HEK293 (cell line): Measurements from ENCODE around the gene CCBE1.

Experiments used
- EGR2 ChIP-seq: fragments of 450-650 bp; formaldehyde crosslinking; IDR thresholded peaks from 2 replicates; pipeline ENCODE4 v1.5.1; 2016; ENCODE audit warnings: low read depth, missing biosample characterization, missing genetic modification characterization
- FEZF1 ChIP-seq: fragments of 450-650 bp; formaldehyde crosslinking; IDR thresholded peaks from 2 replicates; pipeline ENCODE4 v1.5.1; 2016; ENCODE audit warnings: missing biosample characterization, missing genetic modification characterization
- GLI2 ChIP-seq: fragments of 450-650 bp; formaldehyde crosslinking; IDR thresholded peaks from 2 replicates; pipeline ENCODE4; 2017; ENCODE audit warnings: missing biosample characterization, missing genetic modification characterization, low read depth, borderline replicate concordance
- GLIS1 ChIP-seq: fragments of 450-650 bp; formaldehyde crosslinking; IDR thresholded peaks from 2 replicates; pipeline ENCODE4 v1.5.1; 2016; ENCODE audit warnings: missing biosample characterization, missing genetic modification characterization
- SP2 ChIP-seq: fragments of 450-650 bp; formaldehyde crosslinking; IDR thresholded peaks from 2 replicates; pipeline ENCODE4 v1.5.1; 2016; ENCODE audit warnings: missing biosample characterization, missing genetic modification characterization
- WT1 ChIP-seq: fragments of 450-650 bp; formaldehyde crosslinking; IDR thresholded peaks from 2 replicates; pipeline ENCODE4 v1.5.1; 2016; ENCODE audit warnings: missing biosample characterization, missing genetic modification characterization
- ZBTB20 ChIP-seq: fragments of 450-650 bp; formaldehyde crosslinking; IDR thresholded peaks from 2 replicates; pipeline ENCODE4 v1.5.1; 2016; ENCODE audit warnings: missing biosample characterization, missing genetic modification characterization
- ZNF10 ChIP-seq: fragments of 450-650 bp; formaldehyde crosslinking; IDR thresholded peaks from 2 replicates; pipeline ENCODE4 v1.5.1; 2017; ENCODE audit warnings: missing biosample characterization, missing genetic modification characterization
- ZNF24 ChIP-seq: fragments of 450-650 bp; formaldehyde crosslinking; IDR thresholded peaks from 2 replicates; pipeline ENCODE4 v1.5.1; 2016; ENCODE audit warnings: missing biosample characterization, missing genetic modification characterization
- ZNF335 ChIP-seq: fragments of 450-650 bp; formaldehyde crosslinking; conservative IDR thresholded peaks from 2 replicates; pipeline ENCODE4 v1.5.1; 2016; ENCODE audit warnings: missing biosample characterization, missing genetic modification characterization
- ZNF366 ChIP-seq: fragments of 450-650 bp; formaldehyde crosslinking; conservative IDR thresholded peaks from 2 replicates; pipeline ENCODE4 v1.5.1; 2016; ENCODE audit warnings: missing biosample characterization, missing genetic modification characterization
- ZNF416 ChIP-seq: fragments of 450-650 bp; formaldehyde crosslinking; IDR thresholded peaks from 2 replicates; pipeline ENCODE4 v1.5.1; 2016; ENCODE audit warnings: missing biosample characterization, missing genetic modification characterization
- ZNF670 ChIP-seq: fragments of 450-650 bp; formaldehyde crosslinking; IDR thresholded peaks from 2 replicates; pipeline ENCODE4 v1.5.1; 2016; ENCODE audit warnings: missing biosample characterization, missing genetic modification characterization, low read depth
- ZNF777 ChIP-seq: fragments of 450-650 bp; formaldehyde crosslinking; IDR thresholded peaks from 2 replicates; pipeline ENCODE4 v1.5.1; 2017; ENCODE audit warnings: missing biosample characterization, missing genetic modification characterization, borderline replicate concordance
- TF ChIP-seq, protein P1 (sequence below): fragments of 450-650 bp; formaldehyde crosslinking; optimal IDR thresholded peaks from 2 replicates; pipeline ENCODE3; 2016; ENCODE audit warnings: missing biosample characterization, mild to moderate bottlenecking, missing genetic modification characterization
- TF ChIP-seq, protein P2 (sequence below): fragments of 450-650 bp; formaldehyde crosslinking; IDR thresholded peaks from 2 replicates; pipeline ENCODE4 v1.5.1; 2017; ENCODE audit warnings: missing biosample characterization, missing genetic modification characterization
- TF ChIP-seq, protein P3 (sequence below): fragments of 450-650 bp; formaldehyde crosslinking; IDR thresholded peaks from 2 replicates; pipeline ENCODE4 v1.5.1; 2017; ENCODE audit warnings: missing biosample characterization, missing genetic modification characterization
- TF ChIP-seq, protein P4 (sequence below): fragments of 450-650 bp; formaldehyde crosslinking; IDR thresholded peaks from 2 replicates; pipeline ENCODE4 v1.5.1; 2016; ENCODE audit warnings: missing biosample characterization, missing genetic modification characterization
- TF ChIP-seq, protein P5 (sequence below): fragments of 450-650 bp; formaldehyde crosslinking; IDR thresholded peaks from 2 replicates; pipeline ENCODE4 v1.5.1; 2017; ENCODE audit warnings: missing biosample characterization, missing genetic modification characterization
- TF ChIP-seq, protein P6 (sequence below): fragments of 450-650 bp; formaldehyde crosslinking; IDR thresholded peaks from 2 replicates; pipeline ENCODE4 v1.5.1; 2016; ENCODE audit warnings: missing biosample characterization, missing genetic modification characterization
- TF ChIP-seq, protein P7 (sequence below): fragments of 450-650 bp; formaldehyde crosslinking; IDR thresholded peaks from 2 replicates; pipeline ENCODE4 v1.5.1; 2017; ENCODE audit warnings: missing biosample characterization, mild to moderate bottlenecking, missing genetic modification characterization, moderate library complexity

Gene CCBE1

DNA sequence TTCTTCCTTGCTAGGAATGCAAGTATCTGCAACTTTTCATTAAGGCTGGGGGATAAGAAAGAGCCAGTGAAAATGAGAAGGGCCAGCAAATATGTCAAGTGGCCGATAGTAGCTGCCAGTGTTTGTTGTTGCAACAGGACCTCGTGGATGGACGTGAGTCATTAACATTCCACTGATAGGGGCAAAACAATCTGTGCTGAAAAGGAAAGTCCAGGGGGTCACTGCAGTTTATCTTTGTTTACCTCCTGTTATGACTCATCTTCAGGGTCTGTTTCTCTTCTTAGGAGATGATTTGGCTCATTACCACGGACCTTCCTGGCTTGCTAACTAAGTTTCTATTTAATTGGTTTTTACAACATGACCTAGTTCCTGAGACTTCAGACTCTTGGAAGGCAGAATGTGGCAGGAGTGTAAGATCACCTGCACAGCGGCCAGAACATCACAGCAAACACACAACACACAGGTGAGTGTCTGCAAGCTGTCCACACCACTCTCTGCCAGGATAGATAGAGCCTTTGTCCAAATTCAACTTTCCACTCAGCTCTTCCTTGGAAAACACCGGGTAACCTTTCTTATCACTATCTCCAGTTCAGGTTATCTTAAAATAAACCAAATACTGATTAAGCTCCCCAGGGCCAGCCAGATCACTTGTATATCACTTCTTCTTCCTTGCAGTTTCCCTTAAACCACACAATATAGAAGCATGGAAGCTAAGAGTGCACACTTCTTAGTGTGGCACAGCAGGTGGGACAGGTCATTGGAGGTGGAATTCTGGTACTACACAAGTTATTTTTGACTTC, 180.7 kb downstream of the CCBE1 start (continued):
- TF ChIP-seq, protein P1, sequence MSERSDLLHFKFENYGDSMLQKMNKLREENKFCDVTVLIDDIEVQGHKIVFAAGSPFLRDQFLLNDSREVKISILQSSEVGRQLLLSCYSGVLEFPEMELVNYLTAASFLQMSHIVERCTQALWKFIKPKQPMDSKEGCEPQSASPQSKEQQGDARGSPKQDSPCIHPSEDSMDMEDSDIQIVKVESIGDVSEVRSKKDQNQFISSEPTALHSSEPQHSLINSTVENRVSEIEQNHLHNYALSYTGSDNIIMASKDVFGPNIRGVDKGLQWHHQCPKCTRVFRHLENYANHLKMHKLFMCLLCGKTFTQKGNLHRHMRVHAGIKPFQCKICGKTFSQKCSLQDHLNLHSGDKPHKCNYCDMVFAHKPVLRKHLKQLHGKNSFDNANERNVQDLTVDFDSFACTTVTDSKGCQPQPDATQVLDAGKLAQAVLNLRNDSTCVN, result no peak
- TF ChIP-seq ZNF366 (peak; percentile 96), FEZF1 (peak; percentile 93), EGR2 (tag by site-specific recombination) (no peak), WT1 (tag by site-specific recombination) (peak; percentile 78), ZNF670 (tag by site-specific recombination) (no peak), ZNF416 (tag by site-specific recombination) (no peak), ZNF335 (tag by site-specific recombination) (0 out of 2 replicates have a peak, but pooled peaks have one; percentile 21), GLIS1 (peak; percentile 100), ZNF10 (tag by site-specific recombination) (peak; percentile 50; the same call in 1 of the 2 replicates), SP2 (peak; percentile 21; the same call in 1 of the 2 replicates), ZBTB20 (no peak), ZNF777 (tag by site-specific recombination) (no peak), GLI2 (tag by site-specific recombination) (peak; percentile 84), ZNF24 (peak; percentile 92)
- TF ChIP-seq, protein P2, sequence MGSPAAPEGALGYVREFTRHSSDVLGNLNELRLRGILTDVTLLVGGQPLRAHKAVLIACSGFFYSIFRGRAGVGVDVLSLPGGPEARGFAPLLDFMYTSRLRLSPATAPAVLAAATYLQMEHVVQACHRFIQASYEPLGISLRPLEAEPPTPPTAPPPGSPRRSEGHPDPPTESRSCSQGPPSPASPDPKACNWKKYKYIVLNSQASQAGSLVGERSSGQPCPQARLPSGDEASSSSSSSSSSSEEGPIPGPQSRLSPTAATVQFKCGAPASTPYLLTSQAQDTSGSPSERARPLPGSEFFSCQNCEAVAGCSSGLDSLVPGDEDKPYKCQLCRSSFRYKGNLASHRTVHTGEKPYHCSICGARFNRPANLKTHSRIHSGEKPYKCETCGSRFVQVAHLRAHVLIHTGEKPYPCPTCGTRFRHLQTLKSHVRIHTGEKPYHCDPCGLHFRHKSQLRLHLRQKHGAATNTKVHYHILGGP (tag by site-specific recombination), result peak; percentile 69; the same call in 1 of the 2 replicates
- TF ChIP-seq, protein P3, sequence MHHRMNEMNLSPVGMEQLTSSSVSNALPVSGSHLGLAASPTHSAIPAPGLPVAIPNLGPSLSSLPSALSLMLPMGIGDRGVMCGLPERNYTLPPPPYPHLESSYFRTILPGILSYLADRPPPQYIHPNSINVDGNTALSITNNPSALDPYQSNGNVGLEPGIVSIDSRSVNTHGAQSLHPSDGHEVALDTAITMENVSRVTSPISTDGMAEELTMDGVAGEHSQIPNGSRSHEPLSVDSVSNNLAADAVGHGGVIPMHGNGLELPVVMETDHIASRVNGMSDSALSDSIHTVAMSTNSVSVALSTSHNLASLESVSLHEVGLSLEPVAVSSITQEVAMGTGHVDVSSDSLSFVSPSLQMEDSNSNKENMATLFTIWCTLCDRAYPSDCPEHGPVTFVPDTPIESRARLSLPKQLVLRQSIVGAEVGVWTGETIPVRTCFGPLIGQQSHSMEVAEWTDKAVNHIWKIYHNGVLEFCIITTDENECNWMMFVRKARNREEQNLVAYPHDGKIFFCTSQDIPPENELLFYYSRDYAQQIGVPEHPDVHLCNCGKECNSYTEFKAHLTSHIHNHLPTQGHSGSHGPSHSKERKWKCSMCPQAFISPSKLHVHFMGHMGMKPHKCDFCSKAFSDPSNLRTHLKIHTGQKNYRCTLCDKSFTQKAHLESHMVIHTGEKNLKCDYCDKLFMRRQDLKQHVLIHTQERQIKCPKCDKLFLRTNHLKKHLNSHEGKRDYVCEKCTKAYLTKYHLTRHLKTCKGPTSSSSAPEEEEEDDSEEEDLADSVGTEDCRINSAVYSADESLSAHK (tag by site-specific recombination), result peak; percentile 74
- TF ChIP-seq, protein P4, sequence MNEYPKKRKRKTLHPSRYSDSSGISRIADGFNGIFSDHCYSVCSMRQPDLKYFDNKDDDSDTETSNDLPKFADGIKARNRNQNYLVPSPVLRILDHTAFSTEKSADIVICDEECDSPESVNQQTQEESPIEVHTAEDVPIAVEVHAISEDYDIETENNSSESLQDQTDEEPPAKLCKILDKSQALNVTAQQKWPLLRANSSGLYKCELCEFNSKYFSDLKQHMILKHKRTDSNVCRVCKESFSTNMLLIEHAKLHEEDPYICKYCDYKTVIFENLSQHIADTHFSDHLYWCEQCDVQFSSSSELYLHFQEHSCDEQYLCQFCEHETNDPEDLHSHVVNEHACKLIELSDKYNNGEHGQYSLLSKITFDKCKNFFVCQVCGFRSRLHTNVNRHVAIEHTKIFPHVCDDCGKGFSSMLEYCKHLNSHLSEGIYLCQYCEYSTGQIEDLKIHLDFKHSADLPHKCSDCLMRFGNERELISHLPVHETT, result peak; percentile 86
- TF ChIP-seq, protein P5, sequence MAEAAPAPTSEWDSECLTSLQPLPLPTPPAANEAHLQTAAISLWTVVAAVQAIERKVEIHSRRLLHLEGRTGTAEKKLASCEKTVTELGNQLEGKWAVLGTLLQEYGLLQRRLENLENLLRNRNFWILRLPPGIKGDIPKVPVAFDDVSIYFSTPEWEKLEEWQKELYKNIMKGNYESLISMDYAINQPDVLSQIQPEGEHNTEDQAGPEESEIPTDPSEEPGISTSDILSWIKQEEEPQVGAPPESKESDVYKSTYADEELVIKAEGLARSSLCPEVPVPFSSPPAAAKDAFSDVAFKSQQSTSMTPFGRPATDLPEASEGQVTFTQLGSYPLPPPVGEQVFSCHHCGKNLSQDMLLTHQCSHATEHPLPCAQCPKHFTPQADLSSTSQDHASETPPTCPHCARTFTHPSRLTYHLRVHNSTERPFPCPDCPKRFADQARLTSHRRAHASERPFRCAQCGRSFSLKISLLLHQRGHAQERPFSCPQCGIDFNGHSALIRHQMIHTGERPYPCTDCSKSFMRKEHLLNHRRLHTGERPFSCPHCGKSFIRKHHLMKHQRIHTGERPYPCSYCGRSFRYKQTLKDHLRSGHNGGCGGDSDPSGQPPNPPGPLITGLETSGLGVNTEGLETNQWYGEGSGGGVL, result peak; percentile 65
- TF ChIP-seq, protein P6, sequence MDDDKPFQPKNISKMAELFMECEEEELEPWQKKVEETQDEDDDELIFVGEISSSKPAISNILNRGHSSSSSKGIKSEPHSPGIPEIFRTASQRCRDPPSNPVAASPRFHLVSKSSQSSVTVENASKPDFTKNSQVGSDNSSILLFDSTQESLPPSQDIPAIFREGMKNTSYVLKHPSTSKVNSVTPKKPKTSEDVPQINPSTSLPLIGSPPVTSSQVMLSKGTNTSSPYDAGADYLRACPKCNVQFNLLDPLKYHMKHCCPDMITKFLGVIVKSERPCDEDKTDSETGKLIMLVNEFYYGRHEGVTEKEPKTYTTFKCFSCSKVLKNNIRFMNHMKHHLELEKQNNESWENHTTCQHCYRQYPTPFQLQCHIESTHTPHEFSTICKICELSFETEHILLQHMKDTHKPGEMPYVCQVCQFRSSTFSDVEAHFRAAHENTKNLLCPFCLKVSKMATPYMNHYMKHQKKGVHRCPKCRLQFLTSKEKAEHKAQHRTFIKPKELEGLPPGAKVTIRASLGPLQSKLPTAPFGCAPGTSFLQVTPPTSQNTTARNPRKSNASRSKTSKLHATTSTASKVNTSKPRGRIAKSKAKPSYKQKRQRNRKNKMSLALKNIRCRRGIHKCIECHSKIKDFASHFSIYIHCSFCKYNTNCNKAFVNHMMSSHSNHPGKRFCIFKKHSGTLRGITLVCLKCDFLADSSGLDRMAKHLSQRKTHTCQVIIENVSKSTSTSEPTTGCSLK (tag by site-specific recombination), result no peak
- TF ChIP-seq, protein P7, sequence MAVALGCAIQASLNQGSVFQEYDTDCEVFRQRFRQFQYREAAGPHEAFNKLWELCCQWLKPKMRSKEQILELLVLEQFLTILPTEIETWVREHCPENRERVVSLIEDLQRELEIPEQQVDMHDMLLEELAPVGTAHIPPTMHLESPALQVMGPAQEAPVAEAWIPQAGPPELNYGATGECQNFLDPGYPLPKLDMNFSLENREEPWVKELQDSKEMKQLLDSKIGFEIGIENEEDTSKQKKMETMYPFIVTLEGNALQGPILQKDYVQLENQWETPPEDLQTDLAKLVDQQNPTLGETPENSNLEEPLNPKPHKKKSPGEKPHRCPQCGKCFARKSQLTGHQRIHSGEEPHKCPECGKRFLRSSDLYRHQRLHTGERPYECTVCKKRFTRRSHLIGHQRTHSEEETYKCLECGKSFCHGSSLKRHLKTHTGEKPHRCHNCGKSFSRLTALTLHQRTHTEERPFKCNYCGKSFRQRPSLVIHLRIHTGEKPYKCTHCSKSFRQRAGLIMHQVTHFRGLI, result 0 out of 2 replicates have a peak, but pooled peaks have one; percentile 38
